ENCODE results near the gene GALNT1.

DNA sequence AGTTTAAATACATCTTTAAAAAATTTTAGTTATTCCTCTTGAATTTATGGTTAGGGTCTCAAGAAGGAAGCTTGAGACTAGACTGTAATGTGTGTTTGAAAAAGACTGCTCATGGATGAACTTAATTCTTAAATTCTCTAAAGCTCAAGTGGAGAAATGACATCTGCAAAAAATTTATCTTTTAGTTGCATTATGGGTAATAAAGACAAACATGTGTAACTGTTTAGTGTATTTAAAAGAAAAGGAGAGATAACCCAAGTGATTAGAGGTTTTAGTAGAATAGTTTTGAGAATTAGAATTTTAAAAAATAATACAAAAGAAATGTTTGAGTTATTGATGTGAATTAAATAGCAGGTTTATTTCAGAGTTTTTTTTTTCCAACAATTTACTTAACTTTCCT lies 36.7 kb downstream of the GALNT1 start:
- TF ChIP-seq, protein P1, sequence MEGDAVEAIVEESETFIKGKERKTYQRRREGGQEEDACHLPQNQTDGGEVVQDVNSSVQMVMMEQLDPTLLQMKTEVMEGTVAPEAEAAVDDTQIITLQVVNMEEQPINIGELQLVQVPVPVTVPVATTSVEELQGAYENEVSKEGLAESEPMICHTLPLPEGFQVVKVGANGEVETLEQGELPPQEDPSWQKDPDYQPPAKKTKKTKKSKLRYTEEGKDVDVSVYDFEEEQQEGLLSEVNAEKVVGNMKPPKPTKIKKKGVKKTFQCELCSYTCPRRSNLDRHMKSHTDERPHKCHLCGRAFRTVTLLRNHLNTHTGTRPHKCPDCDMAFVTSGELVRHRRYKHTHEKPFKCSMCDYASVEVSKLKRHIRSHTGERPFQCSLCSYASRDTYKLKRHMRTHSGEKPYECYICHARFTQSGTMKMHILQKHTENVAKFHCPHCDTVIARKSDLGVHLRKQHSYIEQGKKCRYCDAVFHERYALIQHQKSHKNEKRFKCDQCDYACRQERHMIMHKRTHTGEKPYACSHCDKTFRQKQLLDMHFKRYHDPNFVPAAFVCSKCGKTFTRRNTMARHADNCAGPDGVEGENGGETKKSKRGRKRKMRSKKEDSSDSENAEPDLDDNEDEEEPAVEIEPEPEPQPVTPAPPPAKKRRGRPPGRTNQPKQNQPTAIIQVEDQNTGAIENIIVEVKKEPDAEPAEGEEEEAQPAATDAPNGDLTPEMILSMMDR (conservative IDR thresholded peaks at IDR 0.05 in 1 of 2, IDR thresholded peaks at IDR 0.05 in 1 of 2; ENCODE audit: extremely low read depth in 1 of 2, insufficient read depth in 1 of 2, low read depth in 1 of 2, low read length in 2 of 2): no peak
- TF ChIP-seq EZH2 (IDR thresholded peaks at IDR 0.05; ENCODE audit: borderline replicate concordance, low read length): no peak
